H1 (cell line): Measurements from ENCODE around the gene MLYCD.

Experiments
- ATF3 ChIP-seq: IDR thresholded peaks from 2 replicates; pipeline ENCODE4 v1.6.1; 2011; ENCODE audit warnings: low read depth, mild to moderate bottlenecking, low read length; ENCODE audit not compliant: insufficient read depth
- CHD2 ChIP-seq: IDR thresholded peaks from 2 replicates; pipeline ENCODE4 v1.6.1; 2012; ENCODE audit warnings: low read length, improper control_type of control experiment
- CREB1 ChIP-seq: IDR thresholded peaks from 2 replicates; pipeline ENCODE4 v1.6.1; 2012; ENCODE audit warnings: inconsistent platforms
- CTCF ChIP-seq, 3 experiments: IDR thresholded peaks; 1 replicate in 2 of 3; 2 replicates in 1 of 3; pipeline versions ENCODE4 v1.5.1 to v1.6.1; 2011; ENCODE audit warnings: low read length in 3 of 3, mild to moderate bottlenecking in 3 of 3, inconsistent platforms in 2 of 3, low read depth in 1 of 3, moderate library complexity in 1 of 3; ENCODE audit not compliant: insufficient read depth in 1 of 3; ENCODE audit errors: control extremely low read depth in 1 of 3
- EP300 ChIP-seq, 2 experiments: IDR thresholded peaks; 1 replicate in 1 of 2; 2 replicates in 1 of 2; pipeline ENCODE4 v1.6.1; 2011 to 2012; ENCODE audit warnings: low read depth in 2 of 2, low read length in 2 of 2, mild to moderate bottlenecking in 2 of 2, borderline replicate concordance in 1 of 2, inconsistent platforms in 1 of 2, moderate library complexity in 1 of 2
- EZH2 ChIP-seq: fragments of 200-600 bp; sonication (generic); IDR thresholded peaks from 2 replicates; pipeline ENCODE4 v1.7.1; 2012; ENCODE audit warnings: low read depth, mild to moderate bottlenecking, moderate library complexity, low read length, inconsistent platforms; ENCODE audit not compliant: severe bottlenecking
- PHF8 ChIP-seq: fragments of 200-600 bp; sonication (generic); conservative IDR thresholded peaks from 2 replicates; pipeline ENCODE4 v1.7.1; 2012; ENCODE audit warnings: low read depth, mild to moderate bottlenecking, inconsistent platforms, low read length, moderate library complexity
- POLR2AphosphoS5 ChIP-seq: IDR thresholded peaks from 2 replicates; pipeline ENCODE4 v1.6.1; 2011; ENCODE audit warnings: low read depth, low read length
- RAD21 ChIP-seq, 2 experiments: IDR thresholded peaks in 1 of 2; conservative IDR thresholded peaks in 1 of 2; 2 replicates each; pipeline ENCODE4 v1.6.1; 2011; ENCODE audit warnings: low read depth in 2 of 2, low read length in 2 of 2, improper control_type of control experiment in 1 of 2, inconsistent platforms in 1 of 2, mild to moderate bottlenecking in 1 of 2, moderate library complexity in 1 of 2
- SUZ12 ChIP-seq: fragments of 200-600 bp; sonication (generic); IDR thresholded peaks from 2 replicates; pipeline ENCODE4 v1.6.1; 2012; ENCODE audit warnings: mild to moderate bottlenecking, inconsistent platforms, low read length, moderate library complexity, mixed read lengths
- YY1 ChIP-seq: IDR thresholded peaks from 2 replicates; pipeline ENCODE4 v1.6.1; 2011; ENCODE audit warnings: low read depth, mild to moderate bottlenecking, low read length
- ZNF274 ChIP-seq: IDR thresholded peaks from 2 replicates; pipeline ENCODE4 v1.7.0; 2012; ENCODE audit warnings: low read length, borderline replicate concordance; ENCODE audit errors: extremely low read depth

- no peak for TF ChIP-seq EP300 (IDR thresholded peaks at IDR 0.05; ENCODE audit: borderline replicate concordance in 1 of 2, low read depth in 2 of 2, low read length in 2 of 2)
- no peak for TF ChIP-seq ATF3
- no peak for TF ChIP-seq CREB1
- TF ChIP-seq POLR2AphosphoS5: no peak
- no peak for TF ChIP-seq CTCF (IDR thresholded peaks at IDR 0.05; ENCODE audit: control extremely low read depth in 1 of 3, insufficient read depth in 1 of 3, low read depth in 1 of 3, low read length in 3 of 3)
- TF ChIP-seq YY1: no peak
- TF ChIP-seq SUZ12: no peak
- no peak for TF ChIP-seq ZNF274
- TF ChIP-seq CHD2: no peak
- TF ChIP-seq PHF8: no peak
- no peak for TF ChIP-seq EZH2
- TF ChIP-seq RAD21 (IDR thresholded peaks at IDR 0.05 in 1 of 2, conservative IDR thresholded peaks at IDR 0.05 in 1 of 2; ENCODE audit: low read depth in 2 of 2, low read length in 2 of 2): no peak
Measured at GRCh38 chr16:83903751-83904150, 4.8 kb downstream of the MLYCD start.
